Measurements from ENCODE around the gene PIBF1. TPM values are rescaled to one million over a fixed set of nuclear protein-coding genes. Genes with fewer than 3 reads are reported as not detected.

PIBF1 gene
- total and polyA plus RNA-seq, 4 donors = 3.1 to 18.3 (median 6.5) TPM

DNA sequence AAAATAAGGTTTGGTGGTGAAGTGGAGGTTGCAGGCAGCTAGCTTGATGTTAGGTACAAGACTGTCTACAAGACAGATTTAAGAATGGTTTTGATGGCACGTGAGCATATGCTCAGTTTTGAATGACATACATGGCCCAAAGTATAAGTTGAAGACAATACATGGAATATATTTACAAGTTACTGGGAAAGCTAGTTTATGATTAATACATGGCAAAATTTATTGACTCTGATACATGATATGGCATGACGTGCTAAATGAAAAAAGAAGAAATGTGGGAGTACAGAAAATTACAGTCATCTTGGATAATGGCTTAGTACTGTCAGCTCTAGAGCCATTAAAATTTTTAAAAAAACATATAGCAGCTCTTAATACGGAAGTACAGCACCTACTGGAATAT lies 281.2 kb downstream of the PIBF1 start:
- no peak overlapping the region for H3K27ac ChIP-seq (ENCODE audit: low read depth in 1 of 2, low read length in 2 of 2)
- H3K9ac ChIP-seq (ENCODE audit: low read depth in 1 of 2, low read length in 2 of 2) = no peak overlapping the region
- no peak overlapping the region for H3K4me3 ChIP-seq (ENCODE audit: low read depth in 1 of 3, low read length in 3 of 3)
- WGBS = 79% methylated on average over 3 of the region's 3 CpGs
- H3K27me3 ChIP-seq (ENCODE audit: control insufficient read depth in 4 of 4, insufficient read depth in 4 of 4, low read length in 3 of 4) = no peaks in the 10 kb centered on the region
- H3K4me1 ChIP-seq (ENCODE audit: control insufficient read depth in 4 of 4, insufficient read depth in 4 of 4, low read length in 3 of 4) = peaks cover 2 to 20% (median 9%) of the 10 kb centered on the region in 4 donors
- DNase-seq (ENCODE audit: low spot score) = no peak
- TF ChIP-seq RAD21 (IDR thresholded peaks at IDR 0.05) = no peak
- no peak for TF ChIP-seq JUND (IDR thresholded peaks at IDR 0.05)
- no peak for TF ChIP-seq SP1 (IDR thresholded peaks at IDR 0.05)
- no peak for TF ChIP-seq FOXA1 (IDR thresholded peaks at IDR 0.05)
- TF ChIP-seq, protein P1, sequence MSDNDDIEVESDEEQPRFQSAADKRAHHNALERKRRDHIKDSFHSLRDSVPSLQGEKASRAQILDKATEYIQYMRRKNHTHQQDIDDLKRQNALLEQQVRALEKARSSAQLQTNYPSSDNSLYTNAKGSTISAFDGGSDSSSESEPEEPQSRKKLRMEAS (IDR thresholded peaks at IDR 0.05) = no peak
- TF ChIP-seq YY1 (IDR thresholded peaks at IDR 0.05) = no peak
- TF ChIP-seq, protein P2, sequence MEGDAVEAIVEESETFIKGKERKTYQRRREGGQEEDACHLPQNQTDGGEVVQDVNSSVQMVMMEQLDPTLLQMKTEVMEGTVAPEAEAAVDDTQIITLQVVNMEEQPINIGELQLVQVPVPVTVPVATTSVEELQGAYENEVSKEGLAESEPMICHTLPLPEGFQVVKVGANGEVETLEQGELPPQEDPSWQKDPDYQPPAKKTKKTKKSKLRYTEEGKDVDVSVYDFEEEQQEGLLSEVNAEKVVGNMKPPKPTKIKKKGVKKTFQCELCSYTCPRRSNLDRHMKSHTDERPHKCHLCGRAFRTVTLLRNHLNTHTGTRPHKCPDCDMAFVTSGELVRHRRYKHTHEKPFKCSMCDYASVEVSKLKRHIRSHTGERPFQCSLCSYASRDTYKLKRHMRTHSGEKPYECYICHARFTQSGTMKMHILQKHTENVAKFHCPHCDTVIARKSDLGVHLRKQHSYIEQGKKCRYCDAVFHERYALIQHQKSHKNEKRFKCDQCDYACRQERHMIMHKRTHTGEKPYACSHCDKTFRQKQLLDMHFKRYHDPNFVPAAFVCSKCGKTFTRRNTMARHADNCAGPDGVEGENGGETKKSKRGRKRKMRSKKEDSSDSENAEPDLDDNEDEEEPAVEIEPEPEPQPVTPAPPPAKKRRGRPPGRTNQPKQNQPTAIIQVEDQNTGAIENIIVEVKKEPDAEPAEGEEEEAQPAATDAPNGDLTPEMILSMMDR (IDR thresholded peaks at IDR 0.05; ENCODE audit: low read depth, low read length, missing input control) = no peak
- no peak for TF ChIP-seq TAF1 (conservative IDR thresholded peaks at IDR 0.05)
- TF ChIP-seq EGR1 (IDR thresholded peaks at IDR 0.05; ENCODE audit: low read depth in 2 of 2) = no peak
- TF ChIP-seq, protein P3, sequence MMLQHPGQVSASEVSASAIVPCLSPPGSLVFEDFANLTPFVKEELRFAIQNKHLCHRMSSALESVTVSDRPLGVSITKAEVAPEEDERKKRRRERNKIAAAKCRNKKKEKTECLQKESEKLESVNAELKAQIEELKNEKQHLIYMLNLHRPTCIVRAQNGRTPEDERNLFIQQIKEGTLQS (IDR thresholded peaks at IDR 0.05) = no peak
- TF ChIP-seq RXRA (IDR thresholded peaks at IDR 0.05) = no peak
- no peak for TF ChIP-seq NR2F2 (IDR thresholded peaks at IDR 0.05)
- TF ChIP-seq, protein P4, sequence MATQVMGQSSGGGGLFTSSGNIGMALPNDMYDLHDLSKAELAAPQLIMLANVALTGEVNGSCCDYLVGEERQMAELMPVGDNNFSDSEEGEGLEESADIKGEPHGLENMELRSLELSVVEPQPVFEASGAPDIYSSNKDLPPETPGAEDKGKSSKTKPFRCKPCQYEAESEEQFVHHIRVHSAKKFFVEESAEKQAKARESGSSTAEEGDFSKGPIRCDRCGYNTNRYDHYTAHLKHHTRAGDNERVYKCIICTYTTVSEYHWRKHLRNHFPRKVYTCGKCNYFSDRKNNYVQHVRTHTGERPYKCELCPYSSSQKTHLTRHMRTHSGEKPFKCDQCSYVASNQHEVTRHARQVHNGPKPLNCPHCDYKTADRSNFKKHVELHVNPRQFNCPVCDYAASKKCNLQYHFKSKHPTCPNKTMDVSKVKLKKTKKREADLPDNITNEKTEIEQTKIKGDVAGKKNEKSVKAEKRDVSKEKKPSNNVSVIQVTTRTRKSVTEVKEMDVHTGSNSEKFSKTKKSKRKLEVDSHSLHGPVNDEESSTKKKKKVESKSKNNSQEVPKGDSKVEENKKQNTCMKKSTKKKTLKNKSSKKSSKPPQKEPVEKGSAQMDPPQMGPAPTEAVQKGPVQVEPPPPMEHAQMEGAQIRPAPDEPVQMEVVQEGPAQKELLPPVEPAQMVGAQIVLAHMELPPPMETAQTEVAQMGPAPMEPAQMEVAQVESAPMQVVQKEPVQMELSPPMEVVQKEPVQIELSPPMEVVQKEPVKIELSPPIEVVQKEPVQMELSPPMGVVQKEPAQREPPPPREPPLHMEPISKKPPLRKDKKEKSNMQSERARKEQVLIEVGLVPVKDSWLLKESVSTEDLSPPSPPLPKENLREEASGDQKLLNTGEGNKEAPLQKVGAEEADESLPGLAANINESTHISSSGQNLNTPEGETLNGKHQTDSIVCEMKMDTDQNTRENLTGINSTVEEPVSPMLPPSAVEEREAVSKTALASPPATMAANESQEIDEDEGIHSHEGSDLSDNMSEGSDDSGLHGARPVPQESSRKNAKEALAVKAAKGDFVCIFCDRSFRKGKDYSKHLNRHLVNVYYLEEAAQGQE (IDR thresholded peaks at IDR 0.05) = no peak
- no peak for TF ChIP-seq GABPA (IDR thresholded peaks at IDR 0.05 in 1 of 2, conservative IDR thresholded peaks at IDR 0.05 in 1 of 2)
- TF ChIP-seq FOXA2 (IDR thresholded peaks at IDR 0.05) = no peak
- no peaks in the 10 kb centered on the region for H3K36me3 ChIP-seq (ENCODE audit: control insufficient read depth in 4 of 4, insufficient read depth in 3 of 4, low read depth in 1 of 4, low read length in 3 of 4)
- H3K9me3 ChIP-seq (ENCODE audit: control insufficient read depth in 4 of 4, low read length in 3 of 4) = no peaks in the 10 kb centered on the region

DNA sequence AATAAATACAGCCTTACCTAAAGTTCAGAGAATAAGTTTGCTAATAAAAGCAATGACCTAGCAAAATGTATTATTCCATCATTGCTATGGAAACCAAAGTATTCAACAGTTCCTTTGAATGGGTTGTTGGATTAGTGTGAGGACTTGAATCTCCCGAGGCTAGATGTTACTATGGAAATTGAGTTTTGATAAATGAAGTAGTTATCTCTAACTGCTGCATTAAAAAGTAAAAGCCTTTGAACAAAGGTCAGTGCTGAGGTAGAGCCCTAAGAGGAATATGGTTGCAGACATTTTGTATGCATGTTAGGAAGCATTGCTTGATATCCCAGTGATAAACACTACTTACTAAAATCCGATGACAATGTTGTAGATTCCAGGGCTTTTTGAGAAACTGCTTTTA lies 283.1 kb downstream of the PIBF1 start:
- peaks cover 0 to 6% (median 3%) of the 10 kb centered on the region in 4 donors for H3K4me1 ChIP-seq (ENCODE audit: control insufficient read depth in 4 of 4, insufficient read depth in 4 of 4, low read length in 3 of 4)
- no peak overlapping the region for H3K9ac ChIP-seq (ENCODE audit: low read depth in 1 of 2, low read length in 2 of 2)
- DNase-seq (ENCODE audit: low spot score) = no peak
- TF ChIP-seq GABPA (IDR thresholded peaks at IDR 0.05 in 1 of 2, conservative IDR thresholded peaks at IDR 0.05 in 1 of 2) (no peak), JUND (IDR thresholded peaks at IDR 0.05) (no peak), FOXA1 (IDR thresholded peaks at IDR 0.05) (no peak), FOXA2 (IDR thresholded peaks at IDR 0.05) (no peak), SP1 (IDR thresholded peaks at IDR 0.05) (no peak), EGR1 (IDR thresholded peaks at IDR 0.05; ENCODE audit: low read depth in 2 of 2) (no peak), RXRA (IDR thresholded peaks at IDR 0.05) (no peak), NR2F2 (IDR thresholded peaks at IDR 0.05) (no peak), RAD21 (IDR thresholded peaks at IDR 0.05) (no peak)
- TF ChIP-seq, protein P5, sequence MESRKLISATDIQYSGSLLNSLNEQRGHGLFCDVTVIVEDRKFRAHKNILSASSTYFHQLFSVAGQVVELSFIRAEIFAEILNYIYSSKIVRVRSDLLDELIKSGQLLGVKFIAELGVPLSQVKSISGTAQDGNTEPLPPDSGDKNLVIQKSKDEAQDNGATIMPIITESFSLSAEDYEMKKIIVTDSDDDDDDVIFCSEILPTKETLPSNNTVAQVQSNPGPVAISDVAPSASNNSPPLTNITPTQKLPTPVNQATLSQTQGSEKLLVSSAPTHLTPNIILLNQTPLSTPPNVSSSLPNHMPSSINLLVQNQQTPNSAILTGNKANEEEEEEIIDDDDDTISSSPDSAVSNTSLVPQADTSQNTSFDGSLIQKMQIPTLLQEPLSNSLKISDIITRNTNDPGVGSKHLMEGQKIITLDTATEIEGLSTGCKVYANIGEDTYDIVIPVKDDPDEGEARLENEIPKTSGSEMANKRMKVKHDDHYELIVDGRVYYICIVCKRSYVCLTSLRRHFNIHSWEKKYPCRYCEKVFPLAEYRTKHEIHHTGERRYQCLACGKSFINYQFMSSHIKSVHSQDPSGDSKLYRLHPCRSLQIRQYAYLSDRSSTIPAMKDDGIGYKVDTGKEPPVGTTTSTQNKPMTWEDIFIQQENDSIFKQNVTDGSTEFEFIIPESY (IDR thresholded peaks at IDR 0.05) = no peak
- TF ChIP-seq, protein P3 (IDR thresholded peaks at IDR 0.05) = no peak
- TF ChIP-seq, protein P1 (IDR thresholded peaks at IDR 0.05) = no peak
- TF ChIP-seq, protein P4 (IDR thresholded peaks at IDR 0.05) = no peak

More for the DNA sequence above, 283.1 kb downstream of the PIBF1 start:
- Histone ChIP-seq H3K9me3 (ENCODE audit: control insufficient read depth in 4 of 4, low read length in 3 of 4) (no peaks in the 10 kb centered on the region), H3K36me3 (ENCODE audit: control insufficient read depth in 4 of 4, insufficient read depth in 3 of 4, low read depth in 1 of 4, low read length in 3 of 4) (no peaks in the 10 kb centered on the region), H3K27me3 (ENCODE audit: control insufficient read depth in 4 of 4, insufficient read depth in 4 of 4, low read length in 3 of 4) (no peaks in the 10 kb centered on the region), H3K27ac (ENCODE audit: low read depth in 1 of 2, low read length in 2 of 2) (no peak overlapping the region), H3K4me3 (ENCODE audit: low read depth in 1 of 3, low read length in 3 of 3) (no peak overlapping the region)
- 68% methylated on average over 2 of the region's 2 CpGs for WGBS
